GM21515 (cell line): ENCODE results near the gene PFKP.

Experiments used
- ATAC-seq: cut with Tn5 transposase; IDR thresholded peaks from one replicate; pipeline ENCODE4 v1.9.1; 2021; ENCODE audit not compliant: unreplicated experiment

The PFKP gene

DNA sequence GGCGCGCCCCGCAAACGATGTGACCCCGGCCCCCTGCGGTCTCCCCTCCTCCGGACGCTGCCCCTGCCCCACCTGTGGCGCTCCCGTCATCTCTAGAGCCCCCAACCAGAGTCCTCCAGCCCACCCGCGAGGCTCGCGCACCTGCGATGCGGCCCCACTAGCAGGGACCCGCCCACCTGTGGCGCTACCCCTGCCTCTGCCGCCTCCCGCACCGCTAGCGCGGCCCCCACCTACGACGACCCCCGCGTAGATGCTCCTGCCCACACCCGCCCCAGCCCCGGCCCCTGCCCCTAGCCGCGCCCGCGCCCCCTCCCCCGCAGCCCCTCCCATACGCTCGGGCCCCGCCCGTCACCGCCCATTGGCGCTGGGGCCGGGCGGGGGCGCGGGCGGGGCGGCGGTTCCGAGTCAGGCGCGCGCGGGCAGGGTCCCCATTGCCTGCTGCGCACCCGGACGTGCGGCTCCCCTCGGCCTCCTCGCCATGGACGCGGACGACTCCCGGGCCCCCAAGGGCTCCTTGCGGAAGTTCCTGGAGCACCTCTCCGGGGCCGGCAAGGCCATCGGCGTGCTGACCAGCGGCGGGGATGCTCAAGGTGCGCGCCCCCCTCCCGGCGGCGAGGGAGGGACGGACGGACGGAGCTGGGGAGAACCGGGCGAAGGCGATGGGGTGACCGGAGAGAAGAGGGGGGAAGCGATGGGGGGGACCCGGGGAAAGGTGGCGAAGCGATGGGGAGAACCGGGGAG is at the start of gene PFKP:
PFKP (plus strand) TSS at position 431 of the 741 bp plus-strand sequence; CDS start at position 479, 48 bp downstream.
- ATAC-seq: peak; percentile 45

DNA sequence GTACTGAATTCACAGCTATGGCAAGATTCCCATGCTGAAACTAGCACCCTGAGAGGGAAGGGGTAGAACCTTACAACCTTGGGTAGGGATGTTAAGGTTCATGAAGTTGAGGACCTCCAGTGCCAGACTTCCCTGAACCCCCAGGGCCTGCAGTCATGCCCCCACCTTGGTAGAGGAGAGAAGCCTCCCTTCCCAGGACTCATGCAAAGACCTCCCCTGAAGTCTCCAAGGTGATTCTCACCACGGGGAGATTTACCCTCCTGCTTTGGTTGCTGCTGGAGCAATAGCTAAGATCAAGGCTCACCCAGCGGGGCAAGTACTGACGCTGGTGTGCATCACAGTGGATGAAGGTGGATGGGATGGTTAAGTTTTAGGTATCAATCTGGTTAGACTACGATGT is 49.1 kb upstream of the PFKP start:
- no peak for ATAC-seq

DNA sequence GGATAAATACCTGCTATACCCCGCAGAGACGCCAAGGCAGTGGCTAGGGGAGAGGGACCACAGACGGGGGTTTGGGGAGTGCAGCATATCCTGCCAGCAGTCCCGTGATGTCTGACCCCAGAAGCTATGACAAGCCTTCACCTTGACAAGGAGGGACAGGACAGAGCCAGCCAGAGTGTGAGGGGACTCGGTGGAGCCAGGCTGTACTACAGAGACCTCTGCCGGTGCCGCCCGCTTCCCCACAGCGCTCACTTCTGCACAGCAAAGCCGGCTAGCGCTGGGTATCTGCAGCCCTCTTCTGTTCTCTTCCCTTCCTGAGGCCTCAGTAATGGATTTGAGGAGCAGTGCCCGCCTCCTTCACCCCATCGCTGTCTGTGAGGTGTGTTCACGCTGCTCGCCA is 47.0 kb upstream of the PFKP start:
- ATAC-seq: no peak

DNA sequence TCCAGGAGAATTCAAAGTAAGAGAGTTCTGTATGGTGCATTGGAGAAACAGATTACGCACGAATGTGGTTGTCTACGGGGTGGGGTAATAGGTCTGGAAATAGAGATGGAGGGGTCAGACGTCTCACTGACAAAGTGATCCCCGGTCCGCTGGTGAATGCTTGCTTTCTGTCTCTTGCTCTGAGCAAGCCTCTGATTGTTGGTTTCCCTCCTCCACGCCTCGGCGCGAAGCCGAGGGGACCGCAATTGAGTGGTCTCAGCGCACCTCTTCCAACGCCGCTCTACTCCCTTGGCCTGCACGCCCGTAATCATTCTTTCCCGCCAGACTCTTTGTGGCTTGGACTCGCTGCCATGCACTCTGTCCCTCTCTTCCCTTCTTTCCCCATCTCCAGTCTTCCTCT is 46.5 kb upstream of the PFKP start:
- no peak for ATAC-seq

DNA sequence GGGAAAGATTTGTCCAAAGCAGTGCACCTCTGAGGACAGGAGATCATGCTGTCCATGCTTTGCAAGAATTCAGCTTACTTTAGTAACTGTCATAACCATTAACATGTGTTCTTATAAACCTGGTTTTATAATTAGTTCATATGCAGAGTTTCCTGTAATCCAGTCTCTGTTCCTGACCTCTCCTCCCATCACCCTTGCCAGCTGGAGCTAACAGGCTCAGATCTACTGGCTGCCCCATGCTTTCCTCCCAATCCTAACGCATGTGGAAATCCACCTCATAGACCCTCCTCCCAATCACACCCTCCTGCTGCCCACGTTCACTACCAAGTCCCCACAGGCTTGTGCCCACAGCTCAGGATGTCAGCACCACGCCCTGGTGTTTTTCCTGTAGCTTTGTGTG is 45.3 kb upstream of the PFKP start:
- no peak for ATAC-seq

DNA sequence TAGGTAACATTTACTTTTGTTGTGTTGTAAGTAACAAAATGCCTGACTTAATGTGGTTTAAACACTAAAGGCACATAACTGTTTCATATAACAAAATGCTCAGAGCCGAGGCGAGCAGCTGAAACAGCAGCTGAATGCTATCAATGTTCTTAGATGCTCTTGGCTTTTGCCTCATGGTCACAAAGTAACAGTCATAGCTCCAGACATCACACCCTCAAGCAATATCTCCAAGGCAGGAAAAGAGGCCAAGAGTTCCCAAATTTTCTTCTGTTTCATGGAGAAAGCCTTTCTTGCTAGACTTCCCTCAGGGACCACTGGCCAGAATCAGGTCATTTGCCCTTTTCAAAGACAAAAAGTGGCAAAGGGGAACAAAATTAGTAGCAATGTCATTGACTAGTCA is 43.5 kb upstream of the PFKP start:
- no peak for ATAC-seq

DNA sequence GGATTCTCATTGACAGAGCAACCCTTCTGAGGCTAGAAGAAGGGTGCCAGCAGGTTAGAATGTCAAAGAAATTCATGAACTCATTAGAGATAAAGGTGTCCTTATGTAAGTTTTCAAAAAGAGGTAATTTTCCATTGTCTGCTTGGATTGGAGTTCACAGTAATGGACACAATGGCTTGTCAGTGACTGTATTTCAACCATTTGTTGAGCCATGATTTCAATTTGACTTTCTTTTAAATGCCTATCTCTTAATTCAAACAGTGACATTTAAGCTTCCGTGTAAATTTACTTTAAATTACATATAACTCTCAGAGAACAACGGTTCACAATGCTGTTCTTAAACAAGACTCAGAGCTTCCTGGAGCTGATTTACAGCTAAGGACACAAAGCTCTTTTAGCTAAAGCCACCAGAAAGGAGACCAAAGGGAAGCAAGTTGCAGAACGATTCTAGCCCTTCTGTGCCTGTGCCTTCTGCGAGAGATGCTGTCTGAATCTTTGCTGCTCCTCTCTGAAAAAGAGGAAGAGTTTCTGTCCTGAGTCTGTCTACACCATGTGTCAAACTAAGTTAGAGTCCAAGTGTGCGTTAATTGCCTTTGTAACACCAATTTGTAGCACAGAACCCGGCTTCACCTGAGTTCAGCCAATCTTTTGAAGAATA is 42.2 kb upstream of the PFKP start:
- no peak for ATAC-seq

DNA sequence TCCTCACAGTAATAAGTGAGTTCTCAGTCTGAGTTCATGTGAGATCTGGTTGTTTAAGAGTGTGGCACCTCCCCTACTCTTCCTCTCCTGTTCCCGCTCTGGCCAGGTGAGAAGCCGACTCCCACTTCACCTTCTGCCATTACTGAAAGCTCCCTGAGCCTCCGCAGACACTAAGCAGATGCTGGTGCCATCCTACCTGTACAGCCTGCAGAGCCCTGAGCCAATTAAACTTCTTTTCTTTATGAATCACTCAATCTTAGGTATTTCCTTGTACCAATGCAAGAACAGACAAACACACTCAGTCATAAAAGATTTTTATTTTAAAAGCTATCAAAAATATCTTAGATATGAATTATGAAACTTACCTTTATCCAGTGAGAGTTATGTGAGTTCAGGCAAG is 39.5 kb upstream of the PFKP start:
- no peak for ATAC-seq

DNA sequence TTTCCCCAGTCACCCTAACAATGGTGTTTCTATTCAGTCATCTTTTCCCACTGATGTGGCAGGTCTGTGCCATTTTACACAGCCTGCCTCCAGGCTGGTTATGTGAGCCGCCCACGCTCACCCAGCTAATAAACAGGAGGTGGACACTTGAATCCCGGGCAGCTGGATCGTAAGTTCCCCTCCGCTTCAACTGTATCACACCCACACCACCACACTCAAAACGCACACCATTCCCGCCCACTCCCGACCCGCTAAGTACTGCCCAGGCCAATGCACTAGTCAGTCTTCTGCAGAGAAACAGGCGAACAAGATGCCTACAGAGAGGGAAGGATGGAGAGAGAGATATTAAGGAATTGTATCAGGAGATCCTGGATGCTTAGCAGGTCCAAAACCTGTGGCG is 38.9 kb upstream of the PFKP start:
- ATAC-seq: no peak

DNA sequence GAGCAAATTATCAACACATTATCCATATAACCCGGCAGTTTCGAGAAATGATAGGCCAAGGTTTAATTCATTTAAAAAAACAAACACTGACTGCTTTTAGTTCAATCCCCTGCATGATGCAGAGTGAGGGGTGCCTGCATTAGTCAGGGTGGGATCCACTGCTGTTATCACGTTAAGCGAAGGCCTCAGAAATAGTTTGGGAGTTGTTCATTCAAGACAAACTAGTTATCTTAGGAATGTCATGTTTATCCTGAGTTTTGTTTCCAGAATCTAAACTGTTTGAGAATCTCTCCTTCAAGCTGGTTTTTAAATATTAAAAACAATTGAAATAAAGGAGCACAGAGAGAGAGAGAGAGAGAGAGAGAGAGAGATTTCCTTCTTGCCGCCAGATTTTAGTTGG is 36.6 kb upstream of the PFKP start:
- ATAC-seq: no peak

DNA sequence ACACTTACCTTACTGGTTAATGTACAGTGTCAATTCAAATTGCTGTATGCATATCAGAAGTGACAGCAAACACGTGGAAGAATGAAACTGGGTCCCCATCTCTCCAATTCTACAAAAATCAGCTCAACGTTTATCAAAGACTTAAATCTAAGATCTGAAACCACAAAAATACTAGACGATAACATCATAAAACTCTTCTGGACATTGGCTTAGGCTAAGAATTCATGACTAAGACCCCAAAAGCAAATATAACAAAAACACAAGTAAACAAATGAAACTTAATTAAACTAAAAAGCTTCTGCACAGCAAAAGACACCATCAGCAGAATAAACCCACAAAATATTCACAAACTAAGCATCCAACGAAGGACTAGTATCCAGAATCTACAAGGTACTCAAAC is 35.9 kb upstream of the PFKP start:
- ATAC-seq: no peak

DNA sequence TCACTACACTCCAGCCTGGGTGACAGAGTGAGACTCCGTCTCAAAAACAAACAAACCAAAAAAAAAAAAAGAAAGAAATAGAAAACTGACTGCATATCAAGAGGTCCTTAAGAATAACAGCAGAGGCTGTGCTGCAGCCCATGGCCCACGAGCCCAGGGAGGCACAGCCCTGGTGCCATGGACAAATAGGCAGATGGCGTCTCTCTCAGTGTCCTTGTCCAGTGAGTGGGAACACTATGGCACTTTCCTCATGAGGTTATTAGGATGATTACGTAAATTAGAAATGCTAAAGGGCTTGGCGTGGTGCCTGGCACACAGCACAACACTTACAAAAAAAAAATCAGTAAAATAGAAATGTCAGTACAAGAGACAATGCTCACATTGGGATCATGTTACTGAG is 33.4 kb upstream of the PFKP start:
- ATAC-seq: no peak

DNA sequence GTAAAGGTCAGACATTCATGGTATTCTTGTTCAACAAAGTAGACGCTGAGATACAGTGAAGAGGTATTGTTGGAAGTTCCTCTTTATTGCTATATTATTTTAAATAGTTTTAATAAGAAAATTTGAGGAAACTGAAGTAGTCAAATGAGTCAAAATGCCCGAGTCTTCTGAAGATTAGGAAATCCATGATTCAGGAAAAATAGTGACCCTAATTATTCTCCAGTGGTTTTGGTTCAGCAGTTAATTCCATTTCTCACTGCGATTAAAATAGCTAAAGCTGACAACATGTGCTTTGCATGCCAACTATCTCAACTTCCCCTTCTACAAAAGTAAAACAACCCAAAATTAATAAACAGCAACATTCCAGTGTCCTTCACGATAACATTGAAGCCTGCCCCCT is 32.7 kb upstream of the PFKP start:
- no peak for ATAC-seq

DNA sequence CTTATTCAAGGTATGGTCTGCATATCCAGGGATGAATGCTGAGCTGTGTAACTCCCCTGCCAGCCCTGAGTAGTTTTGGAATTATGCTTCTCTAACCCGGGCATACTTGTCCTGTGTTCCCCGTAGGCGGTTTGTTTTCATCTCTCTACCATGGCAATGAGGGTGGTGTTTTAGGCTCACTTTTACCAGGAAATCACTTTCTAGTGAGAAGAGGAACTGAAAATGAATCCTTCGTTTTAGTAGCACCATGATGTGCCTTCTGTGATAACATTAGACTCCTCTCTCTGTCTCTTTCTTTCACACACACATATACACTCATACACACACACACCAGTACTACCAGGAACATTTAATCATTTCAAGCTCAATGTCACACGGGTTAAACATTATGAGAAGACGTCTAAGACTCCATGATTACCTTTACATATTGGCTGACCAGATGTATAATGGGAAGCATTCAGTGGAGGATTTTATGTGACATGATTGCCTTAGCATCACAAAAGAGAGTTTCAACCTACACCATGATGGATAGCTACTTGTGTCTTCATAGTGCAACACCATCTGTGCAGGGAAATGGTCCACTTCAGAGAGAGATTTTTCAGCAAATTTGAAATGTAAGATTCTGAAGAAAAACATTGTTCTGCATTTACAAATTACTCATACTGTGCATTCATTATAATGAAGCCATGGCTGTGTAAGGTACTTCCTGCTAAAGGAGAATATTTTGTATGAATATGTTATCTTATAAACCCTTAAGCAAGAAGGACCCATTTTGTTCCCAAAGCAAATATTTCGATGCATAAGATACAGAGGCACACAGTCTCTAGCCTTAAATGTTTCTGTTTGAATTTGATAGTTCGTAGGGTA is 31.0 kb upstream of the PFKP start:
- ATAC-seq: peak; percentile 96

DNA sequence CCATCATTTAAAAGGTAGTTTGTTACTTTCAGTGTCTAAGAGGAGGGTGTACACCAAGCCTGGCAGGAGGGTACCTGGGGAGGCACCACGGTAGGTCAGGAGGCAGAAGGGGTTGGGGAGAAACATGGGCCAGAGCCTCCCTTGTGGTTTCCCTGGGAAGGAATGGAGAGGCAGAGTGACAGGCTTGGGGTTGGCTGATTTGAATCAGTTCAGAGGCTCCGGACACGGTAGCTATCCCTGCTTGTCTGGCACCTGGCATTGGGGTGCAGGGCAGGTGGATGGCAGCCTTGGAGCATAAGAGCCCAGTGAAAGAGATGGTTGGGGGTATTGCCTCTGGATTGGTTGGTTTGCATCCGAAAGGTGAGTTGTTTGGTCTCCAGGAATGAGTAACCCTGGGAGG is 30.2 kb upstream of the PFKP start:
- no peak for ATAC-seq

DNA sequence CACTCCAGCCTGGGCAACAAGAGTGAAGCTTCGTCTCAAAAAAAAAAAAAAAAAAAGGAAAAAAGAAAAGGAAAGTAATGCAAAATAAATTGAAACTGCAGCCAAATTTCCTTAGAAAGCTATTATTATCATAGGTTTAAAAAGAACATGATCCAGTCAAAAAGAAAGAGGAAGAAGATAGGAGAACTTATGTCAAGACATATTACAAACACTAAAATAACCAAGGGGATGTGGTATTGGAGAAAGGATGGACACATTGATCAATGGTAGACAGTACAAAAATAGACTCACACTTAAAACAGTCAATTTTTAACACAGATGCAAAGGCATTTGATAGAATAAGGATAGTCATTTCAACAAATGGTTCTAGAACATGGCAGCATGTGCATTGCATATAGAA is 27.3 kb upstream of the PFKP start:
- no peak for ATAC-seq

DNA sequence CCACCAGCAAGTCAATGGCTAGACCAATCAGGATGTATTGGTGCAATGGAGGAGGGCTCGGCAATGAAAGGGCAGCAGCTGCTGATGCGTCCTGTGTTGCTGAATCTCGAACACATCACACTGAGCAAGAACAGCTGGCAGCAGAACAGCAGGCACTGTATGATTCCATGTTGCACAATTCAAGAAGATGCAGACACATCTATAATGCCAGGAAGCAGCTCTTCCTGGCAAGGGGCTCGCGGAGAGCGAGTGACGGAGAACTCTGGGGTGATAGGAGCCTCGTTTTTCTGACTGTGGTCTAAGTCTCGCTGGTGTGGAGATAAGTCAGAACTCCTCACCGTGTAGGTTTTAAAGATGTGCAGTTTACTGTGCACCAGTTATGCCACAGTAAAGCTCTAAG is 24.8 kb upstream of the PFKP start:
- no peak for ATAC-seq

DNA sequence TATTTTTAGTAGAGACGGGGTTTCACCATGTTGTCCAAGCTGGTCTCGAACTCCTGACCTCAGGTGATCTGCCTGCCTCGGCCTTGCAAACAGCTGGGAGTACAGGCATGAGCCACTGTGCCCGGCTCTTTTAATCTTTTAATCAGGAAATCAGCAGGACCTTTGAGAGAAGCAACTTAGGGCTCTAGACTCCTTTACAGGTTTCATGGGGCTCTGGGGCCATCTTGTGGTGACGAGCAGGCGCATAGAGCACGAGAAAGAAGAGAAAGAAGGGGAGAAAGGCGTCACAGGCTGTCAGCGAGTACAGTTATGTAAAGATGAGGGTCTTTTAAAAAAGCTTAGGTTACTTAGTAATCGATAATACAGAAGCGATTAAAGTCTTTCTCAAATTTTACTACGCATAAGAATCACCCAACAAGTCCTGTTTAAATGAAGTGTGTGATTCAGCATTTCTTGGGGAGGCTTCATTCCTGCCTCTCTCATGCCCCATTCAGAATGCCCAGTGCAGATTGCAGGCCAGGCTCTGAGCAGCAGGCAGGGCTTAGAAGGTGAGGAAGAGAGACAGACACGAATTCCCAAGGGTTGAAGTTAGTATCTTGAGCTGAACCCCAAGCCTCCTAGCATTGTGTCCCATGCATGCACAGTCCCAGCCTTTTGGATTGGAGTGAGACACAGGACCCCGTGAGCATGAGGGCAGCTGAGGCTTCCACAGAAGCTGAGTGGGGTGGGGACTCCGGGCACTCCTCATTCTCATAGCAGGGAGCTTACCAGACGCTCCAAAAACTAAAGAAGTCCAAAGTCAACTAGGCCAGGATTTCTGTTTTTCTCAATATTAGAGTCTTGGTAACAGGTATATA is 23.6 kb upstream of the PFKP start:
- ATAC-seq: peak; percentile 74

DNA sequence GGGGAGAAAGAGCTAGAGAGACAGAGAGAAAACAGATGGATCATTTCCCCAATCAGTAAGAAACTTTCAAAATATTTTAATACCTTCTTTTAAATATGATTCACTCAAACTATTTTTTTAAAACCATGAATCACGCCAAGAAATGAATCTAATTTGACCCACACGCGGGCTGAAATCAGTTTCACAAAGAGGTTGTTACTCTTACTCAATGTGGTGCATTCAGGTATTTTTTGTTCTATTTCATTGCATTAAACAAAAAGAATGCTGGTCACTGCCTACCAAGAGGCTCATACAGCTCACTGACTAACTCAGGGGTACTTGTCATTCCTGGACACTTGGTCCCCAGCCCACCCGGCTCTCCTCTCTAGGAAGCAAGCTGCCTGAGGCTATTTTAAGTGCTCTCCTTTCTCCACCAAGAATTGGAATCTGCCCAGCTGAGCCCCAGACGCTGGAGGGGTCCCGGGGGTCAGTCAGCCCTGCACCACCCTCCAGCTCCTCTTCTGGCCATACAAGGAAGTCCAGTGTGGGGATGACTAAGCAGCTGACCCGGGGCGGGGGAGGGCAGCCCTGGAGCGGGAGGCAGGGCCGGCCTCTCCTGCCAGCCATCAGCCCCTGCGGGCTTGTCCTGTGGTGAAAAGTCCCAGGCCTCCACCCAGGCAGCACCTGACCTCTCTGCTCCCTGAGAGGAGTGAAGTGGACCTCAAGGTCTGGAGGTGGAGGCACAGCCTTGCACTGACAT is 21.7 kb upstream of the PFKP start:
- ATAC-seq: no peak

DNA sequence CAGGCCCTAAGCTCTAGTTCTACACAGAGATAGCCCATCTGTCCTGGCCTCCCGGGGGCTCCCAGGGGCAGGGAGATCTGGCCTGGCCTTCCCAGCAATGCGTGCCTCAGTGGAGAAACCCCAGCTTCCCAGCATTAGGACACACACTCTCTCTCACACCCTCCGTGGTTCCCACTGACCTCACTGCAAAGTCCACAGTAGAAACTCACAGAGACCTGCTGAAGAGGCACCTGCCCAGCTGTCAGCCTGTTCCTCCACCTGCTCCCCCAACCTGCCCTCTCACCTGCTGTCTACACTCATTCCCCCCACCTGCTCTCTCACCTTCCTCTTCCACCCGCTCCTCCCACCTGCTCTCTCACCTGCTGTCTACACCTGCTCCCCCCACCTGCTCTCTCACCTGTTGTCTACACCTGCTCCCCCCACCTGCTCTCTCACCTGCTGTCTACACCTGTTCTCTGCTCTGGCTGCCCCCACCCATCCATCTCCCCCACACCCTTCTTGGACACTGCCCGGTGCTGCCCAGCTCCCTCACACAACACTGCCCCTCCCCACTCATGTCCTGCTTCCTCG is 21.1 kb upstream of the PFKP start:
- no peak for ATAC-seq
